GM06990 (cell line): ENCODE measurements around the gene RASGRP2.

Source experiments
- DNase-seq: peaks from one replicate; pipeline ENCODE4 v3.0.0-alpha.2; 2011; ENCODE audit not compliant: insufficient read length; ENCODE audit errors: extremely low read depth
- H3K27me3 ChIP-seq: replicated peaks from 2 replicates; pipeline ENCODE4 v1.6.0; 2011; ENCODE audit warnings: low read length; ENCODE audit not compliant: control insufficient read depth, insufficient read depth
- H3K36me3 ChIP-seq: 2 replicates; pipeline ENCODE4 v1.5.1; 2011; ENCODE audit warnings: low read length; ENCODE audit not compliant: control insufficient read depth, insufficient read depth
- H3K4me3 ChIP-seq: replicated peaks from 2 replicates; pipeline ENCODE4 v1.5.1; 2011; ENCODE audit warnings: low read depth, mild to moderate bottlenecking, control low read depth, low read length
- TF ChIP-seq, protein P1 (sequence below): IDR thresholded peaks from 2 replicates; pipeline ENCODE4 v1.5.1; 2011; ENCODE audit warnings: low read length, control low read depth, mild to moderate bottlenecking, inconsistent platforms; ENCODE audit not compliant: insufficient read depth, poor library complexity, severe bottlenecking

Gene RASGRP2

DNA sequence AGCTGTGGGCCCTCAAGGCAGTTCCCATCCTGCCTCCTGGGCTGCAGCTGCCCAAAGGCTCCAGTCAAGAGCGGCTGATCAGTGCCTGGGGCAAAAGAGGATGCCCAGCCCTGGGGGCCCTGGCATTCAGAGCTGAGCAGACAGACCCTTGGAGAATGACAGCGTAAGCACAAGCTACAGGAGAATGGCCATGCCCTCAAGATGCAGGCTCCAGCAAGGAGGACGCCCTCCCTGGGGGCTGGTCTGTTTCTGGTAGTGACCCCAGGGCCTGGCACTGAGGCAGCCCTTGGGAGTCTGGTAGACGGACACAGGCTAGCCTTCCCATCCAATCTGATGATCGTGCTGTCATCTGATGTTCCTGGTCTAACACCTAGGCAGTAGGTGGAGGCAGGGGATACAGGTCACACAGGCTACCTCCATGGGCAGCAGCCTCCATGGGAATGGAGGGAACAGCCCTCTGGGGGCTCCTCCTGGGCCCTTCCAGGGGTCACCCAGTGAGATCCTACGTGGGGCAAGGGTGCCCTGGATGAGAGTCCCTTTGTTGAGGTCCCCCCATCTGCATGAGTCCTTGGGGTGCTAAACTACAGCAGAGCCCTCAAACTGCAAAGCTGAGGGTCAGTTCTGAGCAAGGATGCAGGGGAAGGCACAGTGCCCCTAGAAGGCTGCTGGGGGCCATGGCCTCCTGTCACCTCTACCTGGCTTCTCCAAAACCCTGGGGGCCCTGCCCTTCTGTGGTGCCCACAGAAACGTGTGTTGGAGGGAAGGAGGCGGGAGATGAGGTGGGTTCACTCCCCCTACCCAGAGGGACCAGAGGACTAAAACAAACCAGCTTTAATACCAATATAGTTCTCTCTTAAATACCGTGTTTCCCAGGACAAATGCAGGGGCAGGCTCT is 44.6 kb upstream of the RASGRP2 start:
- Histone ChIP-seq H3K4me3 (no peak overlapping the region), H3K27me3 (no peaks in the 10 kb centered on the region), H3K36me3 (peaks cover 31% of the 10 kb centered on the region)
- no peak for DNase-seq
- TF ChIP-seq, protein P1, sequence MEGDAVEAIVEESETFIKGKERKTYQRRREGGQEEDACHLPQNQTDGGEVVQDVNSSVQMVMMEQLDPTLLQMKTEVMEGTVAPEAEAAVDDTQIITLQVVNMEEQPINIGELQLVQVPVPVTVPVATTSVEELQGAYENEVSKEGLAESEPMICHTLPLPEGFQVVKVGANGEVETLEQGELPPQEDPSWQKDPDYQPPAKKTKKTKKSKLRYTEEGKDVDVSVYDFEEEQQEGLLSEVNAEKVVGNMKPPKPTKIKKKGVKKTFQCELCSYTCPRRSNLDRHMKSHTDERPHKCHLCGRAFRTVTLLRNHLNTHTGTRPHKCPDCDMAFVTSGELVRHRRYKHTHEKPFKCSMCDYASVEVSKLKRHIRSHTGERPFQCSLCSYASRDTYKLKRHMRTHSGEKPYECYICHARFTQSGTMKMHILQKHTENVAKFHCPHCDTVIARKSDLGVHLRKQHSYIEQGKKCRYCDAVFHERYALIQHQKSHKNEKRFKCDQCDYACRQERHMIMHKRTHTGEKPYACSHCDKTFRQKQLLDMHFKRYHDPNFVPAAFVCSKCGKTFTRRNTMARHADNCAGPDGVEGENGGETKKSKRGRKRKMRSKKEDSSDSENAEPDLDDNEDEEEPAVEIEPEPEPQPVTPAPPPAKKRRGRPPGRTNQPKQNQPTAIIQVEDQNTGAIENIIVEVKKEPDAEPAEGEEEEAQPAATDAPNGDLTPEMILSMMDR = no peak

DNA sequence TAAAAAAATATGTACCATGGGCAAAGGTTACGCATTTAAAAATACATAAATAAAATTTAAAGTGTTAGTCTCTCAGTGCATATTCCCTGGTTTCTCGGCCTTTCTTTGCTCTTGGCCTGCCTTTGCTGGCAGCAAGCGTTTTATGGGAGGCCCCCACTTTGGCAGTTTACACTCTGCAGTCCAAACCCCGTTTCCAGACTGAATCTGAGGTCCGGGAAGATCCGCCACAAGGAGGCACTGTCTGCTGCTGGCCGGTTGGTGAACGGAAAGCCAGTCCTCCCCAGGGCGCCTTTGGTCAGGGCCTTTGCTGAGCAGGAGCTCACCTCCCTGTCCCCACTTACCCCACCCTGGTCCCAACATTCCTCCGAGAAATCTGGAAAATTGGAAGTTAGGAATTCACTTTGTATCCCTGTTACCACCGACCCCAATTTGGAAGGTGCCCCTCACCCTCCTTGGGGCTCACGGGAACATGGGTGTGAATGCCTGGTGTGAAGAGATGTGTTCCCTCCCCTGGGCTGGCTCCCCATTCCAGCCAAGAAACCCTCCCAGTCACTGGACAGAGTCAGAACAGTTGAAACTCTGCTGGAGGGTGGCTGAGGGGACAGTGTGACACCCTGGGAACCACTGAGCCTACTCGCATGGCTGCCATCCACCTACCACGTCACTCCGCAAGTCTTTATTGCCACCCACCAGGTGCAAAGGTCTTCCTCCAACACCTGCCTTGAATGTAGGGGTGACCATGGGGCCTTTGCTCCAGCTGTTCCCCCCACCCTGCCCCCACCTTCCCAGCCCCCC is 43.8 kb upstream of the RASGRP2 start:
- TF ChIP-seq, protein P1 = peak; percentile 88
- no peak for DNase-seq
- no peaks in the 10 kb centered on the region for H3K27me3 ChIP-seq
- peaks cover 28% of the 10 kb centered on the region for H3K36me3 ChIP-seq
- H3K4me3 ChIP-seq = no peak overlapping the region

DNA sequence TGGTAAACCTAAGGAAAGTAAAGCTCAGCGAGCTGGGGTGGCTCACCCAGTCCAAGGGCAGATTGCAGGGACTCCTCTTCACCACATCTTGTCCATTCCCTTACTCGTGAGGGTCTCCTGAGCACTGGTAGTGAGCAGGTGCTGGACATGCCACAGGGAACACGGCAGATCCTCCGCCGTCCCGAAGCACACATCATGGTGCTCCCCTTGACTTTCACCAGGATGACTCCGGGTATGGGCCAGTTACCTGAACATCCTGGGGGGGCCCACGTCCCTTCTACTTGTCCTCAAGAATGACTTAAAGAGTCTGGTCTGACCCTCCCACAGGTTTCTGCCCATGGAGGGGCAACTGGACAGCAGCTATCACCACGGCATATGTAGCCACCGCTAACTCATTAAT is 42.4 kb upstream of the RASGRP2 start:
- no peaks in the 10 kb centered on the region for H3K27me3 ChIP-seq
- no peak for DNase-seq
- H3K4me3 ChIP-seq = no peak overlapping the region
- H3K36me3 ChIP-seq = peaks cover 26% of the 10 kb centered on the region
- TF ChIP-seq, protein P1 = no peak

DNA sequence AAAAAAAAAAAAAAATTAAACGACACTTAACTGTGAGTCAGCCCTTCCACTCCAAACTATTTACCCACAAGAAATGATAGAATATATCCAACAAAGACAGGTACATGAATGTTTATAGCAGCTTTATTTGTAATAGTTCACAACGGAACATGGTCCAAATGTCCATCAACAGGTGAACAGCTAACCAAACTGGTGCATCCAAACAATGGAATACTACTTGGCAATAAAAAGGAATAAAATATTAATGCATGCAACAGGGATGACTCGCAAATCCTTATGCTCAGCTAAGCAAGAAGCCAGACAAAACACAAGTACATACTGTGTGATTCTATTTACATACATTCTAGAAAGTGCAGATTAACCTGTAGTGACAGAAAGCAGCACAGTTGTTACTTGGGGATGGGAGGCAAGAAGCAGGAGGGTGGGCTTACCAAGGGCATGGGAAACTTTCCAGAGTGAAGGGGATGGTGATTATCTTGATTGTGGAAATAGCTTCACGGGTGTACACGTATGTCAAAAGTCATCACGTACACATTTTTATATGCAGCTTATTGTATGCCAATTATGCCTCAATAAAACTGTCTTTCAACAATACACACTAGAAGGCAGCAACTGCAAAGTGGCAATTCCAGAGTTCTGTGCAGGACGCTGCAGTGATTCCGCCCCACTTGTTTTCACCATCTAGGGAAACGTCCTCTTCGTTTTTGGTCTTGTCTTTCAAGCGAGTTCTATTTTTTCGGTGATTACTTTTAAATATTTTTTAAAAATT is 41.1 kb upstream of the RASGRP2 start:
- TF ChIP-seq, protein P1 = no peak
- Histone ChIP-seq H3K36me3 (peaks cover 20% of the 10 kb centered on the region), H3K4me3 (no peak overlapping the region), H3K27me3 (no peaks in the 10 kb centered on the region)
- no peak for DNase-seq

DNA sequence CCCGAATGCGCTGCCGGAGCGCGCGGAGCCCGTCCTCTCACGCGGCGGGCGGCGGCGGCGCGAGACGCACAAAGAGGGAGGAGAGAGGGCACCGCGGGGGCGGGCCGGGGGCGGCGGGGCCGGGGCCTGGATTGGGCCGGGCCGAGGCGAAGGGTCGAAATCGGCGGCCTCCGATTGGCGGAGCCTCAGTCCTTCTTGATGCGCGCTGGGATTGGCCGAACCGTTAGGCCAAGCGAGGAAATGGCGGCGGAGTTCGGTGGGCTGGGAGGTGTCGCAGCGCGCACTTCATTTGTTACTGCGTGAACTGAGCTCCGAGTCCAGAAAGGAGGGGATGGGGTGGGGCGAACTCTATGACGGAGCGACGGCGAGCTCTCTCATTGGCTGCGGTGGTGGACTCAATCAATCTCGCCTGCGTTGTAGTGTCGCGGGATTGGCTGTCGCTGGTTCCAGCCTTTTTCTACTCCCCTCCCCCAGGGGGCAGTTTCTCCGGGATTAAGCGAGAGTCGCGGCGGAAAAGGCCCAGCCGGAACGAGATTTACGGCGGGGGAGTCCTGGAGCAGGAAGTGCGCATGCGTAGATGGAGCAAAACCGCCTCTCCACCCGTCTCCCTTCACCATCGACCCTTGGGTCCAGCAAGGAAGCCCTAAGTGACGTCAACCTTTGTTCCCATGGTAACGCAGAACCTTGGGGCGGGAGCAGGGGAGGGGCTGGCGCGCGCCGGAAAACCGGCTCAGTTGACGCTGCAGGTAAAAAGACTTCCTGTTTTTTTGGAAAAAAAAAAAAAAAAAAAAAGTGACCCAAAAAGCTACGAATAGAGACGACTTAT is 34.7 kb upstream of the RASGRP2 start, which contains the start of gene SF1:
TSS of gene SF1 (minus strand) at position 70 of the 826 bp plus-strand sequence. CDS start 150 bp downstream, outside the sequence.
- H3K27me3 ChIP-seq = no peaks in the 10 kb centered on the region
- TF ChIP-seq, protein P1 = no peak
- DNase-seq = peak; percentile 100
- H3K4me3 ChIP-seq = peak within 1 kb of the TSS; percentile 99
- H3K36me3 ChIP-seq = peaks cover 10% of the 10 kb centered on the region
